M059J (cell line): ENCODE data around the gene RBMXL2. TPM values are rescaled to one million over a fixed set of nuclear protein-coding genes. Genes with fewer than 3 reads are reported as not detected.

Experiments used
- DNase-seq: peaks from one replicate; pipeline ENCODE4 v3.0.0-alpha.2; 2012; ENCODE audit warnings: low read depth
- total RNA-seq: library from RNA; depleted of rRNA; stranded (reverse); fragments of >200 nt; shearing (Covaris generic); gene quantifications from 2 replicates; pipeline ENCODE4 v1.2.3, GENCODE V29; 2014; rRNA removed

Gene RBMXL2
- not detected in 2 replicates for total RNA-seq

- no peak for DNase-seq
Measured at GRCh38 chr11:7088921-7089320, at the start of gene RBMXL2. Gene RBMXL2 (plus strand): TSS chr11:7088998. CDS start chr11:7089121, 123 bp downstream.

GRCh38 chr11:7046474-7047175 lies 42.2 kb upstream of the RBMXL2 start:
- DNase-seq = peak; percentile 61

- no peak for DNase-seq
Measured at GRCh38 chr11:7050191-7050590, 38.6 kb upstream of the RBMXL2 start.

- peak; percentile 9 for DNase-seq
Measured at GRCh38 chr11:7056828-7057513, 31.8 kb upstream of the RBMXL2 start.

GRCh38 chr11:7057641-7058040 lies 31.2 kb upstream of the RBMXL2 start:
- DNase-seq = no peak

GRCh38 chr11:7060868-7061267 lies 27.9 kb upstream of the RBMXL2 start:
- DNase-seq = peak; percentile 79

GRCh38 chr11:7062534-7062933 lies 26.3 kb upstream of the RBMXL2 start:
- no peak for DNase-seq

- no peak for DNase-seq
Measured at GRCh38 chr11:7072401-7073028, 16.3 kb upstream of the RBMXL2 start.

- no peak for DNase-seq
Measured at GRCh38 chr11:7077101-7077500, 11.7 kb upstream of the RBMXL2 start.

GRCh38 chr11:7079545-7080135 lies 9.2 kb upstream of the RBMXL2 start:
- DNase-seq = no peak

- no peak for DNase-seq
Measured at GRCh38 chr11:7080900-7081299, 7.9 kb upstream of the RBMXL2 start.

GRCh38 chr11:7081441-7081840 lies 7.4 kb upstream of the RBMXL2 start:
- no peak for DNase-seq

- DNase-seq = no peak
Measured at GRCh38 chr11:7089328-7090251, 792 bp downstream of the RBMXL2 start.

GRCh38 chr11:7098235-7098832 lies 9.5 kb downstream of the RBMXL2 start:
- peak; percentile 49 for DNase-seq

GRCh38 chr11:7115780-7116179 lies 27.0 kb downstream of the RBMXL2 start:
- no peak for DNase-seq

- no peak for DNase-seq
Measured at GRCh38 chr11:7116370-7116769, 27.6 kb downstream of the RBMXL2 start.

- DNase-seq = no peak
Measured at GRCh38 chr11:7138051-7138450, 49.3 kb downstream of the RBMXL2 start.
